Measurements from ENCODE around the gene RCSD1. TPM values are rescaled to one million over a fixed set of nuclear protein-coding genes. Genes with fewer than 3 reads are reported as not detected.

RCSD1 gene
- total and polyA plus RNA-seq, 2 of the 4 experiments (the other 2 are of a cell fraction) = 0.03 TPM; not detected in 1

DNA sequence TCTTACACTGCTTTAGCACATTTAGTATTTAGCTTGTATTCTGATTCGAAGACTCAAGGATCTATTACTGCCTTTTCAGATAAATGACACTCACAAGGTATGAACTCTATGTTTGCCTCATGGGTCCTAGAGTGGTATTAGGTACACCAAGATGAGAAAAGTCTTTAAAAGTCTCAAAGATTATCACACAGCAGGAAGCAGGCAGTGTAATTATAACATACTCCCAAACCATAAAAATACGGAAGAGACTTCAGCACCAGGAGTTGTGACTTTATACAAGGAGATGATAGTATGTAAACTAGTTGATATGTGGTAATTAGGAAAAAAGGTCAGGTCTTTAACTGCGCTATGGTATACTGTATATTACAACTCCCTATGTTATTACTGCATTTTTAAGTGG lies 11.2 kb upstream of the RCSD1 start:
- Histone ChIP-seq H3K23ac (ENCODE audit: low read depth, low read length) (no peak overlapping the region), H3K27me3 (ENCODE audit: control insufficient read depth, insufficient read depth, low read length) (peaks cover 3% of the 10 kb centered on the region), H3K9me1 (ENCODE audit: insufficient read depth, low read length) (no peaks in the 10 kb centered on the region), H2AK9ac (replicated peaks; ENCODE audit: low read depth, low read length, poor library complexity) (no peak overlapping the region), H2BK15ac (ENCODE audit: low read depth, low read length) (no peak overlapping the region), H2AFZ (replicated peaks; ENCODE audit: low read length, poor library complexity) (no peak overlapping the region), H3K36me3 (ENCODE audit: control insufficient read depth, insufficient read depth, low read length) (no peaks in the 10 kb centered on the region), H3K56ac (ENCODE audit: extremely low read depth, insufficient read depth, low read length) (no peak overlapping the region), H2AK5ac (ENCODE audit: low read depth, low read length) (no peak overlapping the region), H3K9ac (ENCODE audit: low read depth, low read length) (no peak overlapping the region), H4K5ac (ENCODE audit: low read depth, low read length) (no peak overlapping the region), H2BK20ac (ENCODE audit: low read depth, low read length) (no peak overlapping the region), H4K91ac (ENCODE audit: insufficient read depth, low read depth, low read length) (no peak overlapping the region), H3K4me2 (ENCODE audit: low read depth, low read length) (no peak overlapping the region), H4K20me1 (ENCODE audit: insufficient read depth, low read length) (no peaks in the 10 kb centered on the region), H3K4me3 (ENCODE audit: insufficient read depth, low read depth, low read length) (no peak overlapping the region), H2BK120ac (ENCODE audit: low read depth, low read length) (no peak overlapping the region), H3K14ac (replicated peaks; ENCODE audit: low read depth, low read length) (no peak overlapping the region), H3K4me1 (ENCODE audit: control insufficient read depth, insufficient read depth, low read length) (0 out of 2 replicates have a peak, but pooled peaks cover 4% of the 10 kb centered on the region), H3K79me1 (ENCODE audit: low read depth in 1 of 2, low read length in 2 of 2) (no peaks in the 10 kb centered on the region), H3K18ac (ENCODE audit: low read depth, low read length) (no peak overlapping the region), H3K4ac (ENCODE audit: low read depth, low read length) (no peak overlapping the region), H4K8ac (ENCODE audit: low read depth in 2 of 2, low read length in 2 of 2) (no peak overlapping the region), H2BK5ac (ENCODE audit: low read depth, low read length, poor library complexity, severe bottlenecking) (no peak overlapping the region), H3K27ac (ENCODE audit: insufficient read depth, low read length) (no peak overlapping the region), H3K9me3 (ENCODE audit: control insufficient read depth, insufficient read depth, low read length) (no peaks in the 10 kb centered on the region)
- no CpG with 5 or more reads among the region's 3 CpGs for WGBS, 2 experiments (ENCODE audit: extremely low coverage in 2 of 2, insufficient read length in 1 of 2)
- intact Hi-C loops (cut with micrococcal nuclease) = no loop called here
- no peak for TF ChIP-seq RFX5 (IDR thresholded peaks at IDR 0.05; ENCODE audit: low read depth, low read length)
- TF ChIP-seq, protein P1, sequence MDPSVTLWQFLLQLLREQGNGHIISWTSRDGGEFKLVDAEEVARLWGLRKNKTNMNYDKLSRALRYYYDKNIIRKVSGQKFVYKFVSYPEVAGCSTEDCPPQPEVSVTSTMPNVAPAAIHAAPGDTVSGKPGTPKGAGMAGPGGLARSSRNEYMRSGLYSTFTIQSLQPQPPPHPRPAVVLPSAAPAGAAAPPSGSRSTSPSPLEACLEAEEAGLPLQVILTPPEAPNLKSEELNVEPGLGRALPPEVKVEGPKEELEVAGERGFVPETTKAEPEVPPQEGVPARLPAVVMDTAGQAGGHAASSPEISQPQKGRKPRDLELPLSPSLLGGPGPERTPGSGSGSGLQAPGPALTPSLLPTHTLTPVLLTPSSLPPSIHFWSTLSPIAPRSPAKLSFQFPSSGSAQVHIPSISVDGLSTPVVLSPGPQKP (IDR thresholded peaks at IDR 0.05; ENCODE audit: borderline replicate concordance, low read depth, low read length) = no peak
- TF ChIP-seq, protein P2, sequence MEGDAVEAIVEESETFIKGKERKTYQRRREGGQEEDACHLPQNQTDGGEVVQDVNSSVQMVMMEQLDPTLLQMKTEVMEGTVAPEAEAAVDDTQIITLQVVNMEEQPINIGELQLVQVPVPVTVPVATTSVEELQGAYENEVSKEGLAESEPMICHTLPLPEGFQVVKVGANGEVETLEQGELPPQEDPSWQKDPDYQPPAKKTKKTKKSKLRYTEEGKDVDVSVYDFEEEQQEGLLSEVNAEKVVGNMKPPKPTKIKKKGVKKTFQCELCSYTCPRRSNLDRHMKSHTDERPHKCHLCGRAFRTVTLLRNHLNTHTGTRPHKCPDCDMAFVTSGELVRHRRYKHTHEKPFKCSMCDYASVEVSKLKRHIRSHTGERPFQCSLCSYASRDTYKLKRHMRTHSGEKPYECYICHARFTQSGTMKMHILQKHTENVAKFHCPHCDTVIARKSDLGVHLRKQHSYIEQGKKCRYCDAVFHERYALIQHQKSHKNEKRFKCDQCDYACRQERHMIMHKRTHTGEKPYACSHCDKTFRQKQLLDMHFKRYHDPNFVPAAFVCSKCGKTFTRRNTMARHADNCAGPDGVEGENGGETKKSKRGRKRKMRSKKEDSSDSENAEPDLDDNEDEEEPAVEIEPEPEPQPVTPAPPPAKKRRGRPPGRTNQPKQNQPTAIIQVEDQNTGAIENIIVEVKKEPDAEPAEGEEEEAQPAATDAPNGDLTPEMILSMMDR (conservative IDR thresholded peaks at IDR 0.05; ENCODE audit: low read depth, low read length) = no peak
- TF ChIP-seq RAD21 (IDR thresholded peaks at IDR 0.05; ENCODE audit: low read length) = no peak
- no peak for TF ChIP-seq MAZ (IDR thresholded peaks at IDR 0.05; ENCODE audit: borderline replicate concordance, low read depth, low read length)
- TF ChIP-seq RCOR1 (IDR thresholded peaks at IDR 0.05; ENCODE audit: insufficient replicate concordance, low read length) = no peak
- TF ChIP-seq, protein P3, sequence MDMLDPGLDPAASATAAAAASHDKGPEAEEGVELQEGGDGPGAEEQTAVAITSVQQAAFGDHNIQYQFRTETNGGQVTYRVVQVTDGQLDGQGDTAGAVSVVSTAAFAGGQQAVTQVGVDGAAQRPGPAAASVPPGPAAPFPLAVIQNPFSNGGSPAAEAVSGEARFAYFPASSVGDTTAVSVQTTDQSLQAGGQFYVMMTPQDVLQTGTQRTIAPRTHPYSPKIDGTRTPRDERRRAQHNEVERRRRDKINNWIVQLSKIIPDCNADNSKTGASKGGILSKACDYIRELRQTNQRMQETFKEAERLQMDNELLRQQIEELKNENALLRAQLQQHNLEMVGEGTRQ (IDR thresholded peaks at IDR 0.05; ENCODE audit: low read depth, low read length) = no peak
- TF ChIP-seq SMC3 (IDR thresholded peaks at IDR 0.05; ENCODE audit: low read depth, low read length) = no peak
- TF ChIP-seq CEBPB (IDR thresholded peaks at IDR 0.05; ENCODE audit: low read depth, low read length) = no peak
- TF ChIP-seq MXI1 (IDR thresholded peaks at IDR 0.05; ENCODE audit: borderline replicate concordance, low read depth, low read length) = no peak
- TF ChIP-seq NFE2L2 (IDR thresholded peaks at IDR 0.05; ENCODE audit: low read depth, low read length) = no peak
- no peak for TF ChIP-seq BHLHE40 (IDR thresholded peaks at IDR 0.05; ENCODE audit: low read depth, low read length)
- TF ChIP-seq FOS (IDR thresholded peaks at IDR 0.05; ENCODE audit: low read depth, low read length) = no peak
- no peak for TF ChIP-seq CHD1 (IDR thresholded peaks at IDR 0.05; ENCODE audit: low read depth, low read length)
- TF ChIP-seq POLR2A (IDR thresholded peaks at IDR 0.05; ENCODE audit: low read depth, low read length) = no peak
- ChIA-PET CTCF (no interaction called here), POLR2A (ENCODE audit: unreplicated experiment) (no interaction called here)
- dilution Hi-C loops (cut with HindIII; ENCODE audit: low sequenced_read_pairs, unreplicated experiment) = no loop called here
- no peak for ATAC-seq (ENCODE audit: low read depth)
- in situ Hi-C loops (cut with MboI; ENCODE audit: low sequenced_read_pairs) = no loop called here
- no peak for DNase-seq
- BruUV-seq (replicated peaks) = no TSS peak

Measured in IMR-90 (cell line).